Activated CD8-positive, alpha-beta memory T cell treated with anti-CD3 and anti-CD28 coated beads, Interleukin-2, amount 10 ng/mL, durations not matched to agents 7 days and 5 days (primary cell): ENCODE results near the gene NOSIP. TPM values are rescaled to one million over a fixed set of nuclear protein-coding genes. Genes with fewer than 3 reads are reported as not detected.

Experiments used
- ATAC-seq: fragments of 150-1000 bp; cut with Tn5 transposase; one replicate; pipeline ENCODE4 v1.10.0; 2021; ENCODE audit warnings: moderate library complexity
- CTCF ChIA-PET: fragments of 350-600 bp; sonication (Branson Sonifier 250); formaldehyde crosslinking; loops from one replicate; lab custom pipeline; 2021; ENCODE audit warnings: antibody characterized with exemption; lab: Charles Lee
- DNase-seq: peaks from one replicate; pipeline ENCODE4 v3.0.0-alpha.2; 2020
- H3K27ac Mint-ChIP-seq: one replicate; pipeline ENCODE4 v1.8.0; 2021; ENCODE audit warnings: mild to moderate bottlenecking, mixed read lengths
- H3K27me3 Mint-ChIP-seq: one replicate; pipeline ENCODE4 v1.8.0; 2021; ENCODE audit warnings: mixed read lengths
- H3K36me3 Mint-ChIP-seq: one replicate; pipeline ENCODE4 v1.8.0; 2021; ENCODE audit warnings: mild to moderate bottlenecking, mixed read lengths
- H3K4me1 Mint-ChIP-seq: one replicate; pipeline ENCODE4 v1.8.0; 2021; ENCODE audit warnings: mixed read lengths
- H3K4me3 Mint-ChIP-seq: one replicate; pipeline ENCODE4 v1.8.0; 2021; ENCODE audit warnings: mild to moderate bottlenecking, moderate library complexity, mixed read lengths
- H3K9me3 Mint-ChIP-seq: one replicate; pipeline ENCODE4 v1.8.0; 2022; ENCODE audit warnings: low read depth, mixed read lengths
- total RNA-seq, 2 experiments: library from RNA; stranded (reverse); gene quantifications; one replicate each; pipeline ENCODE4 v1.2.3, GENCODE V29; 2021

Gene NOSIP
- total RNA-seq, 2 experiments from 2014 or later, result 77.3 to 96.1 TPM

GRCh38 chr19:49602806-49603205 is 22.4 kb upstream of the NOSIP start:
- DNase-seq, result no peak
- CTCF ChIA-PET, result interaction anchor here (1.2 kb wide), 2 partner anchors 8 to 9 kb away, joined by 3 read pairs; no protein-coding TSS in a partner anchor
- H3K36me3 Mint-ChIP-seq, result peaks cover 25% of the 10 kb centered on the region
- no peaks in the 10 kb centered on the region for H3K27me3 Mint-ChIP-seq
- H3K9me3 Mint-ChIP-seq, result no peaks in the 10 kb centered on the region
- no peak overlapping the region for H3K4me3 Mint-ChIP-seq
- H3K4me1 Mint-ChIP-seq, result no peaks in the 10 kb centered on the region
- H3K27ac Mint-ChIP-seq, result no peak overlapping the region
- no peak for ATAC-seq

GRCh38 chr19:49601482-49602038 is 21.2 kb upstream of the NOSIP start:
- DNase-seq (no peak), ATAC-seq (no peak)
- H3K9me3 Mint-ChIP-seq, result no peaks in the 10 kb centered on the region
- H3K4me3 Mint-ChIP-seq, result no peak overlapping the region
- CTCF ChIA-PET, result interaction anchor here (1.2 kb wide), 1 partner anchor 10 kb away, joined by 3 read pairs; no protein-coding TSS in a partner anchor
- no peaks in the 10 kb centered on the region for H3K4me1 Mint-ChIP-seq
- no peaks in the 10 kb centered on the region for H3K27me3 Mint-ChIP-seq
- H3K36me3 Mint-ChIP-seq, result peaks cover 25% of the 10 kb centered on the region
- H3K27ac Mint-ChIP-seq, result no peak overlapping the region

GRCh38 chr19:49599378-49600295 is 19.3 kb upstream of the NOSIP start:
- Mint-ChIP-seq H3K36me3 (peaks cover 26% of the 10 kb centered on the region), H3K4me1 (no peaks in the 10 kb centered on the region), H3K4me3 (no peak overlapping the region), H3K27ac (no peak overlapping the region), H3K27me3 (no peaks in the 10 kb centered on the region), H3K9me3 (no peaks in the 10 kb centered on the region)
- CTCF ChIA-PET, result no interaction called here
- DNase-seq (no peak), ATAC-seq (no peak)

GRCh38 chr19:49597703-49597974 is 17.3 kb upstream of the NOSIP start:
- no peaks in the 10 kb centered on the region for H3K27me3 Mint-ChIP-seq
- CTCF ChIA-PET, result no interaction called here
- H3K27ac Mint-ChIP-seq, result no peak overlapping the region
- H3K4me3 Mint-ChIP-seq, result no peak overlapping the region
- DNase-seq (no peak), ATAC-seq (no peak)
- peaks cover 28% of the 10 kb centered on the region for H3K36me3 Mint-ChIP-seq
- H3K9me3 Mint-ChIP-seq, result no peaks in the 10 kb centered on the region
- peaks cover 13% of the 10 kb centered on the region for H3K4me1 Mint-ChIP-seq

- peaks cover 29% of the 10 kb centered on the region for H3K36me3 Mint-ChIP-seq
- ATAC-seq, result no peak
- peaks cover 15% of the 10 kb centered on the region for H3K4me1 Mint-ChIP-seq
- CTCF ChIA-PET, result no interaction called here
- no peaks in the 10 kb centered on the region for H3K9me3 Mint-ChIP-seq
- H3K4me3 Mint-ChIP-seq, result no peak overlapping the region
- DNase-seq, result no peak
- no peaks in the 10 kb centered on the region for H3K27me3 Mint-ChIP-seq
- H3K27ac Mint-ChIP-seq, result no peak overlapping the region
Measured at GRCh38 chr19:49596954-49597702, 16.8 kb upstream of the NOSIP start.

GRCh38 chr19:49596407-49596806 is 16.1 kb upstream of the NOSIP start:
- H3K4me1 Mint-ChIP-seq, result peaks cover 15% of the 10 kb centered on the region

GRCh38 chr19:49595819-49596404 is 15.6 kb upstream of the NOSIP start:
- H3K27me3 Mint-ChIP-seq, result no peaks in the 10 kb centered on the region
- no peak for DNase-seq
- no peak for ATAC-seq
- H3K9me3 Mint-ChIP-seq, result no peaks in the 10 kb centered on the region
- H3K4me3 Mint-ChIP-seq, result no peak overlapping the region
- H3K4me1 Mint-ChIP-seq, result peaks cover 15% of the 10 kb centered on the region
- peaks cover 22% of the 10 kb centered on the region for H3K36me3 Mint-ChIP-seq
- no peak overlapping the region for H3K27ac Mint-ChIP-seq
- CTCF ChIA-PET, result interaction anchor here (0.7 kb wide), 1 partner anchor 8 kb away, joined by 3 read pairs; no protein-coding TSS in a partner anchor

More at GRCh38 chr19:49596407-49596806, 16.1 kb upstream of the NOSIP start:
- CTCF ChIA-PET, result no interaction called here
- Mint-ChIP-seq H3K9me3 (no peaks in the 10 kb centered on the region), H3K4me3 (no peak overlapping the region), H3K27me3 (no peaks in the 10 kb centered on the region), H3K27ac (no peak overlapping the region), H3K36me3 (peaks cover 24% of the 10 kb centered on the region)
- no peak for ATAC-seq
- no peak for DNase-seq

- Mint-ChIP-seq H3K4me1 (peaks cover 15% of the 10 kb centered on the region), H3K27me3 (no peaks in the 10 kb centered on the region), H3K36me3 (peaks cover 21% of the 10 kb centered on the region), H3K4me3 (no peak overlapping the region), H3K9me3 (no peaks in the 10 kb centered on the region), H3K27ac (no peak overlapping the region)
- DNase-seq, result no peak
- CTCF ChIA-PET, result interaction anchor here (0.7 kb wide), 1 partner anchor 9 kb away, joined by 3 read pairs; no protein-coding TSS in a partner anchor
- ATAC-seq, result no peak
Measured at GRCh38 chr19:49594993-49595818, 14.8 kb upstream of the NOSIP start.

GRCh38 chr19:49594157-49594992 is 14.0 kb upstream of the NOSIP start:
- Mint-ChIP-seq H3K4me3 (peak overlapping the region; percentile 87), H3K4me1 (peaks cover 22% of the 10 kb centered on the region), H3K27ac (peak overlapping the region; percentile 78), H3K36me3 (peaks cover 18% of the 10 kb centered on the region), H3K27me3 (no peaks in the 10 kb centered on the region), H3K9me3 (no peaks in the 10 kb centered on the region)
- DNase-seq, result no peak
- CTCF ChIA-PET, result interaction anchor here (0.8 to 1.8 kb wide), 2 partner anchors 79 to 88 kb away, joined by 3 to 6 read pairs; no protein-coding TSS in a partner anchor
- no peak for ATAC-seq

GRCh38 chr19:49593233-49594113 is 13.1 kb upstream of the NOSIP start:
- Mint-ChIP-seq H3K27ac (peak overlapping the region; percentile 78), H3K4me3 (peak overlapping the region; percentile 87), H3K4me1 (peaks cover 26% of the 10 kb centered on the region), H3K27me3 (peaks cover 2% of the 10 kb centered on the region), H3K9me3 (no peaks in the 10 kb centered on the region), H3K36me3 (peaks cover 15% of the 10 kb centered on the region)
- DNase-seq (peak; percentile 97), ATAC-seq (peak; percentile 63)
- CTCF ChIA-PET, result interaction anchor here (0.8 to 2.0 kb wide), 10 partner anchors 12 to 88 kb away, joined by 3 to 10 read pairs (median 3); partner anchors contain the start of genes PRMT1, PRRG2 and SCAF1
